RWPE1 (cell line): Measurements from ENCODE around the gene MCRIP1.

Source experiments
- CTCF ChIA-PET: fragments of 350-600 bp; sonication (Branson Sonifier 250); formaldehyde crosslinking; extraction: SDS; loops from one replicate; lab custom pipeline; 2021; lab: Yijun Ruan, JAX
- POLR2A ChIA-PET: fragments of 400-600 bp; formaldehyde crosslinking; extraction: SDS; loops from one replicate; lab custom pipeline; 2020; ENCODE audit warnings: antibody characterized with exemption; ENCODE audit not compliant: low non-redundant PET; lab: Yijun Ruan, JAX
- DNase-seq: peaks from one replicate; pipeline ENCODE4 v3.0.0; 2012; ENCODE audit warnings: low spot score
- H3K27ac ChIP-seq: fragments of 450-650 bp; 2 replicates; pipeline ENCODE4 v1.5.1; 2017
- TF ChIP-seq, protein P1 (sequence below): fragments of 450-650 bp; conservative IDR thresholded peaks from 2 replicates; pipeline ENCODE4 v1.5.1; 2017; ENCODE audit warnings: low read depth, mild to moderate bottlenecking

Gene MCRIP1

DNA sequence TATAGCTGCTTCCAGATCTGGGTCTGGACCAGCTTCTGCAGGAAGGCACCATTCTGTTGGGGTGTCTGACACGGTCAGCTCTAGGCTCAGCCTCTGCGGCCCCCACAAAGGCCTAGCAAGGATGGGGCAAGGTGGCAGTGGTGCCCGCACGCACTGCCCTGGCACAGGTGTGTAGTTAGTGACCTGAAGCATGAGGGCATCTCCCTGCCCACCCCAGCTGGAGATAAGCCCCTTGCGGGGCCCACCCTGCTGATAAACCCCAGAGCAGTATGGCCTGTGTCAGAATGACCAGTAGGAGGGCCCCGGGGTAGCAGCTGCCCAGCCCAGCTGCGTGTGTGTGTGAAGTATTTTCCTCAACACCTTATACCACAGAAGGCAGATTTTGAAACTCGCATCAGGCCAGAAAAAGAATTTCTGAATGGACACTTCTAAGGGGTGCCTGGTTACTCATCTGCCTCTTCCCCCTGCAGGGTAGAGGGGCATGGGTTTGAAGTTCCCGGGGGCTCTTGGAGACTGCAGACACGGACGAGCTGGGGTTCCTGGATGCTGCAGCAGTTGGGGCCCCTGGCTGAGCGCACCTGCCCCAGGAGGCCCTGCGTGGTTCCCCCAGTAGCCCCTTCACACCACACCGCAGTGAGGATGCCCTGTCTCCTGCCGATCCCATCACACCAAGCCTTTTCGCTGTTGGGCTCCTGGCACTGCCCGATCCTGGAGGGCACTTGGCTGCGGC, 33.5 kb upstream of the MCRIP1 start:
- no peak for DNase-seq
- ChIA-PET CTCF (no interaction called here), POLR2A (interaction anchor here (0.7 kb wide), 1 partner anchor 12 kb away, joined by 3 read pairs; no protein-coding TSS in a partner anchor)
- TF ChIP-seq, protein P1, sequence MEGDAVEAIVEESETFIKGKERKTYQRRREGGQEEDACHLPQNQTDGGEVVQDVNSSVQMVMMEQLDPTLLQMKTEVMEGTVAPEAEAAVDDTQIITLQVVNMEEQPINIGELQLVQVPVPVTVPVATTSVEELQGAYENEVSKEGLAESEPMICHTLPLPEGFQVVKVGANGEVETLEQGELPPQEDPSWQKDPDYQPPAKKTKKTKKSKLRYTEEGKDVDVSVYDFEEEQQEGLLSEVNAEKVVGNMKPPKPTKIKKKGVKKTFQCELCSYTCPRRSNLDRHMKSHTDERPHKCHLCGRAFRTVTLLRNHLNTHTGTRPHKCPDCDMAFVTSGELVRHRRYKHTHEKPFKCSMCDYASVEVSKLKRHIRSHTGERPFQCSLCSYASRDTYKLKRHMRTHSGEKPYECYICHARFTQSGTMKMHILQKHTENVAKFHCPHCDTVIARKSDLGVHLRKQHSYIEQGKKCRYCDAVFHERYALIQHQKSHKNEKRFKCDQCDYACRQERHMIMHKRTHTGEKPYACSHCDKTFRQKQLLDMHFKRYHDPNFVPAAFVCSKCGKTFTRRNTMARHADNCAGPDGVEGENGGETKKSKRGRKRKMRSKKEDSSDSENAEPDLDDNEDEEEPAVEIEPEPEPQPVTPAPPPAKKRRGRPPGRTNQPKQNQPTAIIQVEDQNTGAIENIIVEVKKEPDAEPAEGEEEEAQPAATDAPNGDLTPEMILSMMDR = no peak
- H3K27ac ChIP-seq = peak overlapping the region; percentile 97

DNA sequence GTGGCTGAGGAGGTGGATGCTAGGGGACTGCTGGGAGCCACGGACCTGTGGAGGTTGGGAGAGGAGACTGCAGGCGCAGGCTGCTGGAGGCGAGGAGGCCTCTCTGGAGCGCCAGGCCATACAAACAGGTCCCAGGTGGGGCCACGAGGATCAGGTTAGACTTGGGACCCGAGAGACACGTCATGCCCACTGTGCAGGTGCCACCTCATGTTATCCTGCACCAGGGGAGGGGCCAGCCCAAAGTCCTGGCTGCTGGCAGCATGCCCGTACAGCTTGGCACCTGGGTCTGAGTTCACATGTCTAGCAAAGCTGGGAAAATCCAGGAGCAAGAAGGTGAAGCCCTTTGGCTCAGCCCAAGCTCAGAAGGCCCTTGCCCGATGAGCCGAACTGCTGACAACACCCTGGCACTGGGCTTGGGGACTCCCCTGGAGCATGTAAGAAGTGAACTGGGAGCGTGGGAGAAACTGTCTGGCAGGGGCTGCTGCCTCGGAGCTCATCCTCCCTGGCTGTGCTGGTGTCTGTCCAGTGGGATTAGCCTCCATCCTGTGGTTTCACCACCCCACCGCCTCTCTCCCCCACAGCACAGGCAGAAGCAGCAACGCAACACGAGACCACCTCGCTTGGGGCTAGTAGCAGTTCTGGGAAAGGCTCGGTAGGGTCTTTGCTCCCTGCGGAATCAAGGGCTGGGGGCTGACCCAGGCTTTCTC, 32.8 kb upstream of the MCRIP1 start:
- POLR2A ChIA-PET = interaction anchor here (0.7 kb wide), 1 partner anchor 11 kb away, joined by 3 read pairs; no protein-coding TSS in a partner anchor
- DNase-seq = no peak
- TF ChIP-seq, protein P1 = no peak
- H3K27ac ChIP-seq = peak overlapping the region; percentile 97
- CTCF ChIA-PET = interaction anchor here (0.5 to 0.7 kb wide), 2 partner anchors 38 to 144 kb away, joined by 3 to 5 read pairs; no protein-coding TSS in a partner anchor

DNA sequence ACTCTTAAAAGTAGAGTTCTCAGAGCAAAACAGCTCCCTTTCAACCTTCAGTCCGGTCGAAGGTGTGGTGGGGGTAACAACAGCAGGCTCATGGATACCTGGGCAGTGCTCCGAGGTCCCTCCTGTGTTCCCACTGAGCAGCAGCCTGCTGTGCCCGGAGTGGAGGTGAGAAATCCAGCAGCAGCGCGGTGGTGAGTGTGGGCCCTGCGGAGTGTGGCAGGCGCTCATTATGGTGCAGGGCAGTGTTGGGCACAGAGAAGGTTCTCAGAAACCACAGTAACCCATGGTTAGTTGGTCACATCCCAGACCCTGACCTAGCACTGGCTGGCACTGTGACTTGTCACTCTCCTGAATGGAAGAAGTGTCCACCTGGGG, 32.3 kb upstream of the MCRIP1 start:
- ChIA-PET POLR2A (no interaction called here), CTCF (interaction anchor here (0.5 to 0.7 kb wide), 2 partner anchors 38 to 143 kb away, joined by 3 to 5 read pairs; no protein-coding TSS in a partner anchor)
- H3K27ac ChIP-seq = peak overlapping the region; percentile 97
- TF ChIP-seq, protein P1 = no peak
- DNase-seq = no peak

DNA sequence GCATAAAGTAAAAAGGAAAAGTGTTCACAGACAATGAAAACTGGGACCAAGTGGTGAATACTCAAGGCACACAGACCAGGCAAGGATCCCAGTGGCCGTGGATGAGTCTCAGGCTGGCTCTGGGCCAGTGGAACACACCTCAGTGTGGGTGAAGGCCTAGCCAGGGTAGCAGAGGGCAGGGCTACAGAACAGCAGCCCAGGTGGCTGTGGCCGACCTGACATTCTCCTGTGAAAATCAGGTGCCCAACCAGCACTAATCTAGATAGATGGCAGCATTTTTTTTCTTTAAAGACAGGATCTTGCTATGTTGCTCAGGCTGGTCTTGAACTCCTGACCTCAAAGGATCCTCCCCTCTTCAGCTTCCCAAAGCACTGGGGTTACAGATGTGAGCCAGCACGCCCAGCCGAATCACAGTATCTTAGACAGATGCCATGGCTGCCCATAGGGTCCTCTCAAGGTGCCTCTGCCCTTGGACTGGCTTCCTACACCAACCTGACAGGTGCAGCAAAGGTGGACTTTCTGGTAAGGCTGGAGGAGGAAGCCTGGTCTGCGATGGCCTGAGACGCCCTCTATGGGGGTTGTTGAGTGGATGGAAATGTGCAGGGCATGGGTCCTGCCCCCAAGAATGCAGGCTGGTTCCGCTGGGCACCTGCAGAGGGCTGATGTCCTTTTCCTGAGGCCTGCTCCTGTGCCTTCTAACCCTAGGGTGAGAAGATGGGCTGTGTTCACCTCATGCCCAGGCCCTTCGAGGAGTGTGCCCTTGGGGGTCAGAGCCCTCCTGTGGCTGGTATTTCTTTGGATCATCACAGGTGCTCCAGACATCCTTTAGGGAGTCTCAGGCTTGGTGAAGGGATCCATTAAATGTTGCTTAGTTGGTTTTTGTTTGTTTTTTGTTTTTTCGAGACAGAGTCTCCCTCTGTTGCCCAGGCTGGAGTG, 31.0 kb upstream of the MCRIP1 start:
- TF ChIP-seq, protein P1 = no peak
- no peak for DNase-seq
- CTCF ChIA-PET = interaction anchor here (0.7 kb wide), 1 partner anchor 1698 kb away, joined by 3 read pairs; no protein-coding TSS in a partner anchor
- peak overlapping the region; percentile 97 for H3K27ac ChIP-seq
- POLR2A ChIA-PET = no interaction called here

DNA sequence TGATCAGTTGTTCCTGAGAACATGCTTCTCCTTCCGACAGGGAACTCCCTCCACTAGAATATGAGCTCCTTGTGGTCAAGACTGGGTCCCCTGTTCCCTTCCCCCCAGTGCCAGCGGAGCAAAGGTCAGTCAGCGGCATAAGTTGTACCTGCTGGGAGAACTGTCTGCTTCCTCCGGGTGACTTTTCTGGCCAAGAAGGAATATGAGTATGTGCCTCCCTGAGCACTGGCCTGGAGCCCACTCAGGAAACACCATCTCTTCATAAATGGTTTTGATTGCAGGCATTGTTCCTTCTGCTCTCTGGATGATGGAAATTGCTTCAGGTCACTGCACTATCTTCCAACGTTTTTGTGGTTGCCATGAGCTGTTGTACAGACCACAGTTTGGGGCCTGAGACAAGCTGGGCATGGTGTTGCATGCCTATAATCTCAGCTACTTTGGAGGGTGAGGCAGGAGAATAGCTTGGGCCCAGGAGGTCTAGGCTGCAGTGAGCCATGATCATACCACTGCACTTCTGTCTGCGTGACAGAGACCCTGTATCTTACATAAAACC, 30.1 kb upstream of the MCRIP1 start:
- ChIA-PET POLR2A (no interaction called here), CTCF (interaction anchor here (0.7 kb wide), 1 partner anchor 1697 kb away, joined by 3 read pairs; no protein-coding TSS in a partner anchor)
- no peak for DNase-seq
- TF ChIP-seq, protein P1 = no peak
- peak overlapping the region; percentile 97 for H3K27ac ChIP-seq
